A549 (cell line): ENCODE results near the gene CTNNA1. TPM values are rescaled to one million over a fixed set of nuclear protein-coding genes. Genes with fewer than 3 reads are reported as not detected.

Experiments used
- ATAC-seq, 2 experiments: fragments of 200-7000 bp in 1 of 2; fragments of >200 bp in 1 of 2; cut with Nextera tagmentation in 1 of 2; cut with Tn5 transposase in 1 of 2; 3 replicates each; pipeline versions ENCODE4 v1.8.0 to v1.9.1; 2018 to 2020; ENCODE audit warnings: mild to moderate bottlenecking in 1 of 2, moderate library complexity in 1 of 2
- CTCF ChIA-PET: fragments of 300-600 bp; sonication (Branson Sonifier 250); formaldehyde crosslinking; extraction: SDS; loops from one replicate; lab custom pipeline; 2021; ENCODE audit warnings: antibody characterized with exemption, inconsistent platforms; lab: Yijun Ruan, JAX
- POLR2A ChIA-PET: fragments of 350-600 bp; formaldehyde crosslinking; extraction: SDS; loops from one replicate; lab custom pipeline; 2021; ENCODE audit warnings: antibody characterized with exemption, inconsistent platforms; lab: Yijun Ruan, JAX
- DNase-seq, 2 experiments: peaks; one replicate each; pipeline versions ENCODE4 v3.0.0 to v3.0.0-alpha.2; 2011 to 2016; ENCODE audit warnings: low read depth in 1 of 2, low spot score in 1 of 2
- FAIRE-seq: peaks from 2 replicates; lab custom pipeline; 2011; peaks lifted over from hg19 to GRCh38; lab: Jason Lieb, UNC
- H3K27ac ChIP-seq, 2 experiments: fragments of >200 bp; sonication (Bioruptor Twin); formaldehyde crosslinking; 3 replicates each; pipeline ENCODE4 v1.5.1; 2016 to 2017
- H3K4me1 ChIP-seq: fragments of >200 bp; sonication (Bioruptor Twin); formaldehyde crosslinking; 3 replicates; pipeline ENCODE4 v1.6.1; 2016
- H3K4me2 ChIP-seq: fragments of >200 bp; sonication (Bioruptor Twin); formaldehyde crosslinking; 3 replicates; pipeline ENCODE4 v1.6.1; 2016
- H3K4me3 ChIP-seq: fragments of >200 bp; sonication (Bioruptor Twin); formaldehyde crosslinking; 3 replicates; pipeline ENCODE4 v1.5.1; 2016
- H3K9me3 ChIP-seq: fragments of >200 bp; sonication (Bioruptor Twin); formaldehyde crosslinking; 3 replicates; pipeline ENCODE4 v1.6.1; 2016
- BHLHE40 ChIP-seq: IDR thresholded peaks from 2 replicates; pipeline ENCODE4 v1.6.1; 2012; ENCODE audit warnings: low read depth, low read length, inconsistent platforms
- CBX2 ChIP-seq: fragments of 200-600 bp; sonication (generic); IDR thresholded peaks from 2 replicates; pipeline ENCODE4 v1.6.1; 2016; ENCODE audit warnings: low read depth, mild to moderate bottlenecking, borderline replicate concordance
- CBX8 ChIP-seq: fragments of 200-600 bp; sonication (generic); IDR thresholded peaks from 2 replicates; pipeline ENCODE4 v1.6.1; 2016
- CHD4 ChIP-seq: fragments of 200-600 bp; sonication (generic); IDR thresholded peaks from 2 replicates; pipeline ENCODE4 v1.6.1; 2016; ENCODE audit warnings: antibody characterized with exemption, mild to moderate bottlenecking, borderline replicate concordance
- EHF ChIP-seq: fragments of 250-450 bp; sonication (Bioruptor Pico); IDR thresholded peaks from 2 replicates; pipeline ENCODE4 v1.5.0; 2020; ENCODE audit warnings: mild to moderate bottlenecking
- EP300 ChIP-seq, 2 experiments: fragments of >200 bp; sonication (Bioruptor Twin); formaldehyde crosslinking; IDR thresholded peaks; 2 replicates in 1 of 2; 3 replicates in 1 of 2; pipeline ENCODE4 v1.6.1; 2016 to 2017
- FOSL2 ChIP-seq, 2 experiments: fragments of 450-650 bp in 1 of 2; fragments of >200 bp in 1 of 2; sonication (Bioruptor Twin) in 1 of 2; formaldehyde crosslinking; IDR thresholded peaks; 2 replicates each; pipeline versions ENCODE4 v1.5.0 to v1.6.1; 2016 to 2020; ENCODE audit warnings: mild to moderate bottlenecking in 1 of 2, moderate library complexity in 1 of 2
- HES2 ChIP-seq: fragments of >200 bp; sonication (Bioruptor Twin); formaldehyde crosslinking; IDR thresholded peaks from 2 replicates; pipeline ENCODE4 v1.6.1; 2016
- HOXB5 ChIP-seq: fragments of 250-450 bp; sonication (Bioruptor Pico); IDR thresholded peaks from 2 replicates; pipeline ENCODE4 v1.5.0; 2020; ENCODE audit warnings: mild to moderate bottlenecking, moderate library complexity
- JUN ChIP-seq, 2 experiments: fragments of >200 bp; sonication (Bioruptor Twin); formaldehyde crosslinking; IDR thresholded peaks; 2 replicates in 1 of 2; 3 replicates in 1 of 2; pipeline ENCODE4 v1.6.1; 2016 to 2017
- JUNB ChIP-seq: fragments of >200 bp; sonication (Bioruptor Twin); formaldehyde crosslinking; IDR thresholded peaks from 2 replicates; pipeline ENCODE4 v1.6.1; 2016
- KDM5A ChIP-seq: fragments of 200-600 bp; sonication (generic); IDR thresholded peaks from 2 replicates; pipeline ENCODE4 v1.6.1; 2016; ENCODE audit warnings: antibody characterized with exemption, mild to moderate bottlenecking
- MAFK ChIP-seq: fragments of 450-650 bp; IDR thresholded peaks from 2 replicates; pipeline ENCODE4 v1.6.1; 2014; ENCODE audit not compliant: partially characterized antibody
- MYC ChIP-seq: IDR thresholded peaks from 2 replicates; pipeline ENCODE4 v1.6.1; 2012; ENCODE audit warnings: mild to moderate bottlenecking, inconsistent platforms, low read length, improper control_type of control experiment, borderline replicate concordance
- NPAS2 ChIP-seq: fragments of 250-450 bp; sonication (Bioruptor Pico); IDR thresholded peaks from 2 replicates; pipeline ENCODE4 v1.8.0; 2022; ENCODE audit warnings: mild to moderate bottlenecking, moderate library complexity, borderline replicate concordance
- NR3C1 ChIP-seq: fragments of >200 bp; sonication (Bioruptor Twin); formaldehyde crosslinking; IDR thresholded peaks from 3 replicates; pipeline ENCODE4 v1.6.1; 2017
- PHF8 ChIP-seq: fragments of 200-600 bp; sonication (generic); IDR thresholded peaks from 2 replicates; pipeline ENCODE4 v1.6.1; 2016; ENCODE audit warnings: low read depth, mild to moderate bottlenecking, antibody characterized with exemption, moderate library complexity, borderline replicate concordance
- RFX5 ChIP-seq: fragments of 450-650 bp; IDR thresholded peaks from 2 replicates; pipeline ENCODE4 v1.7.1; 2014; ENCODE audit warnings: antibody characterized with exemption, mild to moderate bottlenecking, moderate library complexity
- SMC3 ChIP-seq: fragments of >200 bp; sonication (Bioruptor Twin); formaldehyde crosslinking; IDR thresholded peaks from 3 replicates; pipeline ENCODE4 v1.6.1; 2018; ENCODE audit warnings: inconsistent platforms
- TFCP2L1 ChIP-seq: fragments of 250-450 bp; sonication (Bioruptor Pico); IDR thresholded peaks from 2 replicates; pipeline ENCODE4 v1.5.0; 2021; ENCODE audit warnings: mild to moderate bottlenecking
- ZNF302 ChIP-seq: fragments of 250-450 bp; sonication (Bioruptor Pico); IDR thresholded peaks from 2 replicates; pipeline ENCODE4 v1.9.0; 2021; ENCODE audit warnings: inconsistent platforms, mild to moderate bottlenecking, moderate library complexity
- ZSCAN20 ChIP-seq: fragments of 250-450 bp; sonication (Bioruptor Pico); IDR thresholded peaks from 2 replicates; pipeline ENCODE4 v1.8.0; 2022; ENCODE audit warnings: mild to moderate bottlenecking, moderate library complexity
- WGBS: methylation state at CpG from one replicate; pipeline ENCODE4 v1.1.6; 2017; ENCODE audit errors: missing lambda C conversion rate; 5-methylcytosine and 5-hydroxymethylcytosine counted together
- polyA plus RNA-seq, 4 experiments: library from polyadenylated mRNA; depleted of rRNA in 3 of 4; stranded (reverse); fragments of >200 nt; fragmentation: RNase III in 1 of 4; extraction: RNeasy Plus Mini Kit Qiagen cat#74134 plus additional on column Dnase treatment in 1 of 4; gene quantifications; 2 replicates in 3 of 4; 3 replicates in 1 of 4; pipeline ENCODE4 v1.2.3, GENCODE V29; 2011 to 2017
- TF ChIP-seq, protein P1 (sequence below): IDR thresholded peaks from 2 replicates; pipeline ENCODE4 v1.6.1; 2012
- TF ChIP-seq, protein P2 (sequence below): fragments of 150-350 bp; IDR thresholded peaks from 2 replicates; pipeline ENCODE4 v1.6.1; 2014; ENCODE audit warnings: low read depth, mild to moderate bottlenecking, low read length
- TF ChIP-seq, protein P3 (sequence below): IDR thresholded peaks from 2 replicates; pipeline ENCODE4 v1.6.1; 2012

CTNNA1 gene
- polyA plus RNA-seq, 2 of the 4 experiments (the other 2 are of a cell fraction), result 154 to 184 TPM

- CTCF ChIA-PET, result interaction anchor here (0.5 to 1.9 kb wide), 6 partner anchors 9 to 374 kb away, joined by 3 to 5 read pairs (median 3); no protein-coding TSS in a partner anchor
- POLR2A ChIA-PET, result no interaction called here
- ATAC-seq, result no peak
Observed at GRCh38 chr5:138953387-138954256, 200.4 kb downstream of the CTNNA1 start.

DNA sequence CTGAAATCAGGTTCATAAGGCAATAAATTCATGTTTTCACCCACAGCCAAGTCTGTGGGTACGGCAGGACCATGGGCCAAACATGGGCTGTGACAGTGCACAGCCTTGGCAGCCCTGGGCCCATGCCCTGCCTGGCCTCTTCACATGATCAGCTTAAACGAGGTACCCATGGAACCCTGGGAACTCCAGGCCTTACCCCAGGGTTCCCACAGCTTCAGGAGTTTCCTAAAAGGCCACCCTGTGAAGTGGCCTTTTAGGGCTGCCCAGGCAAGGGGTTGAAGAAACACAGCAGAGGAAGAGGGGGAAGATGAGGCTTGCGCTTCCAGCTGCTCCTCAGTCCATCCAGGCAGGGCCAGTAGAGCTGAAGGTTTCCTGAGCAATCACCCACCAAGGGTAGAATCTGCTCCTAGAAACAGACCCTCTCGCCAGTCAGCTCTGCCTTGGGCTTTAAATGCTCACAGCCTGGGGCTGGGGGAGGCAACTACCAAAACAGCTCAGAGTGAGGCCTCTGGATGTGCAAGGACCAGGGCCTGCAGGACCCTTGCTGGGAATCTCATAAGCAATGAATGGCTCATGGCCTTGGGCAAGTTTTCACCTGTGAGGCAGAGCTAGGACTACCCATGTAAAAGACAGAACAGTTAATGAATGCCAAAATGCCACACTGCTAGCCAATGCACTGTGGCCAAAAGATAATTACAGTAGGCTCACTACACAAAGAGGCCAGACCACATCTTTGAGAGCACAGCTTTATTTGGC is 201.2 kb downstream of the CTNNA1 start:
- ChIA-PET CTCF (interaction anchor here (1.1 to 1.9 kb wide), 4 partner anchors 11 to 375 kb away, joined by 3 to 5 read pairs (median 4); no protein-coding TSS in a partner anchor), POLR2A (no interaction called here)
- no peak for TF ChIP-seq CBX2
- no peak overlapping the region for H3K27ac ChIP-seq
- ATAC-seq, result no peak
- no peak for FAIRE-seq
- WGBS, result 77% methylated on average over 4 of the region's 4 CpGs
- no peak overlapping the region for H3K4me2 ChIP-seq
- no peaks in the 10 kb centered on the region for H3K4me1 ChIP-seq
- H3K9me3 ChIP-seq, result no peaks in the 10 kb centered on the region
- H3K4me3 ChIP-seq, result no peak overlapping the region
- no peak for DNase-seq

More at GRCh38 chr5:138953387-138954256, 200.4 kb downstream of the CTNNA1 start:
- no peak for DNase-seq
- no peak overlapping the region for H3K4me2 ChIP-seq
- H3K4me3 ChIP-seq, result no peak overlapping the region
- H3K4me1 ChIP-seq, result no peaks in the 10 kb centered on the region
- no peaks in the 10 kb centered on the region for H3K9me3 ChIP-seq
- no peak overlapping the region for H3K27ac ChIP-seq
- 65% methylated on average over 10 of the region's 14 CpGs for WGBS
- FAIRE-seq, result no peak
- no peak for TF ChIP-seq NPAS2 (CRISPR knock-in tag)
- no peak for TF ChIP-seq JUNB
- TF ChIP-seq KDM5A, result no peak
- TF ChIP-seq TFCP2L1 (CRISPR knock-in tag), result no peak
- no peak for TF ChIP-seq BHLHE40

GRCh38 chr5:138955013-138955660 is 201.9 kb downstream of the CTNNA1 start:
- H3K4me3 ChIP-seq, result no peak overlapping the region
- H3K27ac ChIP-seq, result no peak overlapping the region
- no peak for ATAC-seq
- TF ChIP-seq PHF8 (no peak), SMC3 (no peak), EP300 (IDR thresholded peaks at IDR 0.05) (no peak), CHD4 (no peak), RFX5 (no peak), CBX8 (no peak), JUN (IDR thresholded peaks at IDR 0.05) (no peak), MYC (no peak), NR3C1 (no peak), MAFK (no peak), FOSL2 (IDR thresholded peaks at IDR 0.05) (no peak), FOSL2 (CRISPR knock-in tag; IDR thresholded peaks at IDR 0.05) (no peak), ZNF302 (CRISPR knock-in tag) (no peak), EHF (CRISPR knock-in tag) (no peak), HOXB5 (no peak), HES2 (no peak), ZSCAN20 (CRISPR knock-in tag) (no peak)
- TF ChIP-seq, protein P1, sequence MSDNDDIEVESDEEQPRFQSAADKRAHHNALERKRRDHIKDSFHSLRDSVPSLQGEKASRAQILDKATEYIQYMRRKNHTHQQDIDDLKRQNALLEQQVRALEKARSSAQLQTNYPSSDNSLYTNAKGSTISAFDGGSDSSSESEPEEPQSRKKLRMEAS, result no peak
- TF ChIP-seq, protein P2, sequence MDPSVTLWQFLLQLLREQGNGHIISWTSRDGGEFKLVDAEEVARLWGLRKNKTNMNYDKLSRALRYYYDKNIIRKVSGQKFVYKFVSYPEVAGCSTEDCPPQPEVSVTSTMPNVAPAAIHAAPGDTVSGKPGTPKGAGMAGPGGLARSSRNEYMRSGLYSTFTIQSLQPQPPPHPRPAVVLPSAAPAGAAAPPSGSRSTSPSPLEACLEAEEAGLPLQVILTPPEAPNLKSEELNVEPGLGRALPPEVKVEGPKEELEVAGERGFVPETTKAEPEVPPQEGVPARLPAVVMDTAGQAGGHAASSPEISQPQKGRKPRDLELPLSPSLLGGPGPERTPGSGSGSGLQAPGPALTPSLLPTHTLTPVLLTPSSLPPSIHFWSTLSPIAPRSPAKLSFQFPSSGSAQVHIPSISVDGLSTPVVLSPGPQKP, result no peak
- TF ChIP-seq, protein P3, sequence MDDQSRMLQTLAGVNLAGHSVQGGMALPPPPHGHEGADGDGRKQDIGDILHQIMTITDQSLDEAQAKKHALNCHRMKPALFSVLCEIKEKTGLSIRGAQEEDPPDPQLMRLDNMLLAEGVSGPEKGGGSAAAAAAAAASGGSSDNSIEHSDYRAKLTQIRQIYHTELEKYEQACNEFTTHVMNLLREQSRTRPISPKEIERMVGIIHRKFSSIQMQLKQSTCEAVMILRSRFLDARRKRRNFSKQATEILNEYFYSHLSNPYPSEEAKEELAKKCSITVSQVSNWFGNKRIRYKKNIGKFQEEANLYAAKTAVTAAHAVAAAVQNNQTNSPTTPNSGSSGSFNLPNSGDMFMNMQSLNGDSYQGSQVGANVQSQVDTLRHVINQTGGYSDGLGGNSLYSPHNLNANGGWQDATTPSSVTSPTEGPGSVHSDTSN, result no peak
- POLR2A ChIA-PET, result no interaction called here
- no peaks in the 10 kb centered on the region for H3K4me1 ChIP-seq
- no peak for DNase-seq
- H3K9me3 ChIP-seq, result no peaks in the 10 kb centered on the region
- FAIRE-seq, result no peak
- no peak overlapping the region for H3K4me2 ChIP-seq
- 87% methylated on average over 12 of the region's 12 CpGs for WGBS
- CTCF ChIA-PET, result interaction anchor here (1.1 to 1.9 kb wide), 3 partner anchors 10 to 376 kb away, joined by 3 to 5 read pairs (median 5); no protein-coding TSS in a partner anchor
